ENCODE measurements around the gene ASH1L.

The ASH1L gene

DNA sequence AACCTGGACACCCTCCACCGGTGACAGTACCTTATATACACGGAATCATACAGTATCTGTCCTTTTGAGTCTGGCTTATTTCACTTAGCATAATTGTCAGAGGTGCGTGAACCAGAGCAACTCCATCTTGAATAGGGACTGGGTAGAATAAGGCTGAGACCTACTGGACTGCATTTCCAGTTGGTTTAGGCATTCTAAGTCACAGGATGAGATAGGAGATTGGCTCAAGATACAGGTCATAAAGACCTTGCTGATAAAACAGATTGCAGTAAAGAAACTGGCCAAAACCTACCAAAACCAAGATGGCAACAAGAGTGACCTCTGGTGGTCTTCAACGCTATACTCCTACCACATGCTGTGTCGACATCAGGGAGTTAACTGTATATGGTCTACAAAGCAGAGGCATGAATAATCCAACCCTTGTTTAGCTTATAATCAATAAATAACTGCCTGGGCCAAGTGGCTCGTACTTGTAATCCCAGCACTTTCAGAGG lies 255.3 kb downstream of the ASH1L start:
- TF ChIP-seq CTCF (IDR thresholded peaks at IDR 0.05; ENCODE audit: low read depth, low read length, missing control alignments), result peak; percentile 51
- no peak for DNase-seq (ENCODE audit: extremely low read depth, low read depth)
- H3K4me3 ChIP-seq (replicated peaks; ENCODE audit: low read depth, low read length), result no peak overlapping the region

- H3K4me3 ChIP-seq (replicated peaks; ENCODE audit: low read depth, low read length), result no peak overlapping the region
- no peak for DNase-seq (ENCODE audit: extremely low read depth, low read depth)
- TF ChIP-seq CTCF (IDR thresholded peaks at IDR 0.05; ENCODE audit: low read depth, low read length, missing control alignments), result no peak
Measured at GRCh38 chr1:155305881-155306391, 256.7 kb downstream of the ASH1L start.

- H3K4me3 ChIP-seq (replicated peaks; ENCODE audit: low read depth, low read length), result no peak overlapping the region
- no peak for TF ChIP-seq CTCF (IDR thresholded peaks at IDR 0.05; ENCODE audit: low read depth, low read length, missing control alignments)
- DNase-seq (ENCODE audit: extremely low read depth, low read depth), result no peak
Measured at GRCh38 chr1:155304558-155305063, 258.0 kb downstream of the ASH1L start.

GRCh38 chr1:155301342-155301841 lies 261.2 kb downstream of the ASH1L start, which contains the start of gene PKLR:
Gene PKLR, minus strand, starts transcription at chr1:155301438. Its CDS starts 43 bp downstream, at chr1:155301395.
- no peak for DNase-seq (ENCODE audit: extremely low read depth, low read depth)
- no peak within 1 kb of the TSS for H3K4me3 ChIP-seq (replicated peaks; ENCODE audit: low read depth, low read length)
- TF ChIP-seq CTCF (IDR thresholded peaks at IDR 0.05; ENCODE audit: low read depth, low read length, missing control alignments), result no peak

- H3K4me3 ChIP-seq (replicated peaks; ENCODE audit: low read depth, low read length), result no peak overlapping the region
- DNase-seq (ENCODE audit: extremely low read depth, low read depth), result no peak
- TF ChIP-seq CTCF (IDR thresholded peaks at IDR 0.05; ENCODE audit: low read depth, low read length, missing control alignments), result no peak
Measured at GRCh38 chr1:155300553-155301329, 261.9 kb downstream of the ASH1L start.

- TF ChIP-seq CTCF (IDR thresholded peaks at IDR 0.05; ENCODE audit: low read depth, low read length, missing control alignments), result no peak
- no peak for DNase-seq (ENCODE audit: extremely low read depth, low read depth)
- no peak overlapping the region for H3K4me3 ChIP-seq (replicated peaks; ENCODE audit: low read depth, low read length)
Measured at GRCh38 chr1:155300024-155300423, 262.6 kb downstream of the ASH1L start.
